K562 (cell line): Measurements from ENCODE around the gene EGFL7. TPM values are rescaled to one million over a fixed set of nuclear protein-coding genes. Genes with fewer than 3 reads are reported as not detected.

Experiments used
- CEBPG ChIP-seq, 3 experiments: fragments of 200-800 bp in 1 of 3; sonication (Bioruptor generic) in 1 of 3; sonication (generic) in 1 of 3; formaldehyde crosslinking in 1 of 3; IDR thresholded peaks in 2 of 3; conservative IDR thresholded peaks in 1 of 3; 2 replicates each; pipeline versions ENCODE4 v1.6.1 to v1.8.0; 2016 to 2022; ENCODE audit warnings: missing compliant biosample characterization in 2 of 3, missing genetic modification characterization in 2 of 3, mild to moderate bottlenecking in 1 of 3, missing genetic modification reagents in 1 of 3
- CHD7 ChIP-seq: fragments of 200-600 bp; sonication (generic); IDR thresholded peaks from one replicate; pipeline ENCODE4 v1.6.1; 2012; ENCODE audit warnings: mild to moderate bottlenecking, low read depth, low read length, inconsistent platforms
- NFATC3 ChIP-seq: fragments of 450-650 bp; IDR thresholded peaks from 2 replicates; pipeline ENCODE4 v1.6.1; 2017; ENCODE audit warnings: mild to moderate bottlenecking
- PML ChIP-seq: IDR thresholded peaks from 2 replicates; pipeline ENCODE4 v1.6.1; 2012; ENCODE audit warnings: low read length, inconsistent platforms
- POLR2G ChIP-seq: fragments of 200-400 bp; formaldehyde crosslinking; IDR thresholded peaks from 2 replicates; pipeline ENCODE4 v1.6.1; 2017; ENCODE audit warnings: low read depth, mild to moderate bottlenecking, antibody characterized with exemption, low read length, moderate library complexity
- PTRF ChIP-seq: fragments of 450-650 bp; IDR thresholded peaks from 2 replicates; pipeline ENCODE4 v1.6.1; 2016; ENCODE audit warnings: mild to moderate bottlenecking, missing genetic modification characterization, missing compliant biosample characterization
- RBBP5 ChIP-seq: fragments of 200-600 bp; sonication (generic); IDR thresholded peaks from 2 replicates; pipeline ENCODE4 v1.6.1; 2012; ENCODE audit warnings: borderline replicate concordance, mild to moderate bottlenecking, low read length, control low read depth, inconsistent platforms; ENCODE audit not compliant: insufficient read depth, poor library complexity, severe bottlenecking
- ZBTB26 ChIP-seq: fragments of 450-650 bp; formaldehyde crosslinking; IDR thresholded peaks from 2 replicates; pipeline ENCODE4 v1.4.0; 2022; ENCODE audit warnings: missing genetic modification characterization
- ZNF699 ChIP-seq: fragments of 250-450 bp; sonication (Bioruptor Pico); IDR thresholded peaks from 2 replicates; pipeline ENCODE4 v1.8.0; 2021; ENCODE audit warnings: mild to moderate bottlenecking, moderate library complexity; ENCODE audit not compliant: insufficient replicate concordance
- polyA plus RNA-seq, 8 experiments: library from polyadenylated mRNA; depleted of rRNA in 4 of 8; stranded (reverse) in 5 of 8; unstranded in 3 of 8; fragments of >200 nt; fragmentation: Nextera tagmentation in 2 of 8; fragmentation: Illumina TruSeq in 1 of 8; extraction: Ambion mirVana in 2 of 8; extraction: Trizol in 1 of 8; gene quantifications; 2 replicates each; pipeline versions ENCODE4 v1.2.1 to v1.2.3, GENCODE V29; 2011 to 2014; ENCODE audit warnings: inconsistent platforms in 1 of 8, missing spikeins in 1 of 8
- total RNA-seq, 7 experiments: library from RNA; depleted of rRNA in 6 of 7; stranded (reverse); fragments of >200 nt in 6 of 7; fragmentation: Illumina TruSeq in 2 of 7; extraction: Trizol in 2 of 7; gene quantifications; 2 replicates each; pipeline versions ENCODE4 v1.2.1 to v1.2.3, GENCODE V29; 2011 to 2021; ENCODE audit warnings: low replicate concordance in 1 of 7

EGFL7 gene
- total and polyA plus RNA-seq, 9 of the 15 experiments (the other 6 are each of a cell fraction or from before 2014, with no cell fraction given), result 1.5 to 286 (median 55.5) TPM

GRCh38 chr9:136686794-136687711, 24.3 kb downstream of the EGFL7 start, which contains the start of gene AGPAT2 (continued):
- no peak for TF ChIP-seq CHD7
- peak; percentile 91 for TF ChIP-seq POLR2G
- TF ChIP-seq PTRF (tag), result no peak
- no peak for TF ChIP-seq NFATC3
- TF ChIP-seq CEBPG (CRISPR knock-in tag; IDR thresholded peaks at IDR 0.05), result no peak
- 0 out of 4 replicates have a peak, but pooled peaks of 1 of the 2 experiments have one; percentile 21 for TF ChIP-seq CEBPG (tag; conservative IDR thresholded peaks at IDR 0.05 in 1 of 2, IDR thresholded peaks at IDR 0.05 in 1 of 2)
- no peak for TF ChIP-seq ZBTB26 (CRISPR knock-in tag)
- TF ChIP-seq ZNF699, result no peak
- TF ChIP-seq PML, result 0 out of 2 replicates have a peak, but pooled peaks have one; percentile 39
- no peak for TF ChIP-seq RBBP5
